ENCODE measurements around the gene OASL. TPM values are rescaled to one million over a fixed set of nuclear protein-coding genes. Genes with fewer than 3 reads are reported as not detected.

OASL gene
- total and polyA plus RNA-seq, 9 of the 15 experiments (the other 6 are each of a cell fraction or from before 2014, with no cell fraction given) = 0.14 TPM; not detected in 8

GRCh38 chr12:121017966-121018491, 21.0 kb downstream of the OASL start (continued):
- TF ChIP-seq POU5F1 (IDR thresholded peaks at IDR 0.05; ENCODE audit: borderline replicate concordance, low read depth, low read length, partially characterized antibody) = no peak
- TF ChIP-seq, protein P1, sequence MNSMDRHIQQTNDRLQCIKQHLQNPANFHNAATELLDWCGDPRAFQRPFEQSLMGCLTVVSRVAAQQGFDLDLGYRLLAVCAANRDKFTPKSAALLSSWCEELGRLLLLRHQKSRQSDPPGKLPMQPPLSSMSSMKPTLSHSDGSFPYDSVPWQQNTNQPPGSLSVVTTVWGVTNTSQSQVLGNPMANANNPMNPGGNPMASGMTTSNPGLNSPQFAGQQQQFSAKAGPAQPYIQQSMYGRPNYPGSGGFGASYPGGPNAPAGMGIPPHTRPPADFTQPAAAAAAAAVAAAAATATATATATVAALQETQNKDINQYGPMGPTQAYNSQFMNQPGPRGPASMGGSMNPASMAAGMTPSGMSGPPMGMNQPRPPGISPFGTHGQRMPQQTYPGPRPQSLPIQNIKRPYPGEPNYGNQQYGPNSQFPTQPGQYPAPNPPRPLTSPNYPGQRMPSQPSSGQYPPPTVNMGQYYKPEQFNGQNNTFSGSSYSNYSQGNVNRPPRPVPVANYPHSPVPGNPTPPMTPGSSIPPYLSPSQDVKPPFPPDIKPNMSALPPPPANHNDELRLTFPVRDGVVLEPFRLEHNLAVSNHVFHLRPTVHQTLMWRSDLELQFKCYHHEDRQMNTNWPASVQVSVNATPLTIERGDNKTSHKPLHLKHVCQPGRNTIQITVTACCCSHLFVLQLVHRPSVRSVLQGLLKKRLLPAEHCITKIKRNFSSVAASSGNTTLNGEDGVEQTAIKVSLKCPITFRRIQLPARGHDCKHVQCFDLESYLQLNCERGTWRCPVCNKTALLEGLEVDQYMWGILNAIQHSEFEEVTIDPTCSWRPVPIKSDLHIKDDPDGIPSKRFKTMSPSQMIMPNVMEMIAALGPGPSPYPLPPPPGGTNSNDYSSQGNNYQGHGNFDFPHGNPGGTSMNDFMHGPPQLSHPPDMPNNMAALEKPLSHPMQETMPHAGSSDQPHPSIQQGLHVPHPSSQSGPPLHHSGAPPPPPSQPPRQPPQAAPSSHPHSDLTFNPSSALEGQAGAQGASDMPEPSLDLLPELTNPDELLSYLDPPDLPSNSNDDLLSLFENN (IDR thresholded peaks at IDR 0.05; ENCODE audit: low read depth in 2 of 2, low read length in 2 of 2) = no peak
- TF ChIP-seq HNRNPK (IDR thresholded peaks at IDR 0.05; ENCODE audit: low read depth, low read length, poor library complexity, severe bottlenecking) = no peak
- no peak for TF ChIP-seq NFYB (IDR thresholded peaks at IDR 0.05; ENCODE audit: extremely low read depth, insufficient read length)
- TF ChIP-seq ZFP36 (IDR thresholded peaks at IDR 0.05; ENCODE audit: low read depth, low read length, partially characterized antibody) = peak; percentile 59
- TF ChIP-seq ELF4 (CRISPR knock-in tag; IDR thresholded peaks at IDR 0.05) = peak; percentile 69; the same call in 1 of the 2 replicates
- TF ChIP-seq POLR2AphosphoS5 (IDR thresholded peaks at IDR 0.05; ENCODE audit: control insufficient read depth, insufficient read depth, low read depth, low read length) = no peak
- TF ChIP-seq NFXL1 (CRISPR knock-in tag; IDR thresholded peaks at IDR 0.05) = peak; percentile 90
- TF ChIP-seq, protein P2, sequence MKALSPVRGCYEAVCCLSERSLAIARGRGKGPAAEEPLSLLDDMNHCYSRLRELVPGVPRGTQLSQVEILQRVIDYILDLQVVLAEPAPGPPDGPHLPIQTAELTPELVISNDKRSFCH (CRISPR knock-in tag; IDR thresholded peaks at IDR 0.05) = peak; percentile 85; the same call in 1 of the 2 replicates
- TF ChIP-seq, protein P2 (tag; IDR thresholded peaks at IDR 0.05) = peak; percentile 97
- TF ChIP-seq, protein P3, sequence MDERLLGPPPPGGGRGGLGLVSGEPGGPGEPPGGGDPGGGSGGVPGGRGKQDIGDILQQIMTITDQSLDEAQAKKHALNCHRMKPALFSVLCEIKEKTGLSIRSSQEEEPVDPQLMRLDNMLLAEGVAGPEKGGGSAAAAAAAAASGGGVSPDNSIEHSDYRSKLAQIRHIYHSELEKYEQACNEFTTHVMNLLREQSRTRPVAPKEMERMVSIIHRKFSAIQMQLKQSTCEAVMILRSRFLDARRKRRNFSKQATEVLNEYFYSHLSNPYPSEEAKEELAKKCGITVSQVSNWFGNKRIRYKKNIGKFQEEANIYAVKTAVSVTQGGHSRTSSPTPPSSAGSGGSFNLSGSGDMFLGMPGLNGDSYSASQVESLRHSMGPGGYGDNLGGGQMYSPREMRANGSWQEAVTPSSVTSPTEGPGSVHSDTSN (CRISPR knock-in tag; IDR thresholded peaks at IDR 0.05; ENCODE audit: low read depth) = no peak
- TF ChIP-seq, protein P3 (tag; conservative IDR thresholded peaks at IDR 0.05; ENCODE audit: low read depth) = peak; percentile 74
- TF ChIP-seq DIDO1 (tag; IDR thresholded peaks at IDR 0.05; ENCODE audit: low read depth) = peak; percentile 93
- TF ChIP-seq MEF2A (IDR thresholded peaks at IDR 0.05; ENCODE audit: control insufficient read depth, low read depth, low read length) = no peak
- TF ChIP-seq ATF1 (CRISPR knock-in tag; IDR thresholded peaks at IDR 0.05) = no peak
- TF ChIP-seq ATF1 (tag; IDR thresholded peaks at IDR 0.05) = peak; percentile 60
- TF ChIP-seq JUND (IDR thresholded peaks at IDR 0.05; ENCODE audit: borderline replicate concordance, low read depth, low read length) = peak; percentile 42; the same call in 1 of the 2 replicates
- peak; percentile 59; the same call in 2 of the 3 replicates for TF ChIP-seq JUND (tag; IDR thresholded peaks at IDR 0.05; ENCODE audit: borderline replicate concordance, low read depth, low read length)
- peak; percentile 56; the same call in 1 of the 2 replicates for TF ChIP-seq ATF7 (IDR thresholded peaks at IDR 0.05)
- TF ChIP-seq, protein P4, sequence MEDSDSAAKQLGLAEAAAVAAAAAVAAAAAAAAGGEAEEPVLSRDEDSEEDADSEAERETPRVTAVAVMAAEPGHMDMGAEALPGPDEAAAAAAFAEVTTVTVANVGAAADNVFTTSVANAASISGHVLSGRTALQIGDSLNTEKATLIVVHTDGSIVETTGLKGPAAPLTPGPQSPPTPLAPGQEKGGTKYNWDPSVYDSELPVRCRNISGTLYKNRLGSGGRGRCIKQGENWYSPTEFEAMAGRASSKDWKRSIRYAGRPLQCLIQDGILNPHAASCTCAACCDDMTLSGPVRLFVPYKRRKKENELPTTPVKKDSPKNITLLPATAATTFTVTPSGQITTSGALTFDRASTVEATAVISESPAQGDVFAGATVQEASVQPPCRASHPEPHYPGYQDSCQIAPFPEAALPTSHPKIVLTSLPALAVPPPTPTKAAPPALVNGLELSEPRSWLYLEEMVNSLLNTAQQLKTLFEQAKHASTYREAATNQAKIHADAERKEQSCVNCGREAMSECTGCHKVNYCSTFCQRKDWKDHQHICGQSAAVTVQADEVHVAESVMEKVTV (CRISPR knock-in tag; IDR thresholded peaks at IDR 0.05) = no peak
